Duodenal mucosa (tissue), 2 donors: ENCODE results near the gene TBC1D9B.

ENCODE experiments used
- H3K27ac ChIP-seq: one replicate; pipeline ENCODE4 v1.7.0; 2013; ENCODE audit warnings: low read depth, low read length
- H3K27me3 ChIP-seq, 2 donors: one replicate each; pipeline ENCODE4 v1.7.0; 2013; ENCODE audit warnings: low read length in 2 of 2, control low read depth in 1 of 2; ENCODE audit not compliant: insufficient read depth in 2 of 2, control insufficient read depth in 1 of 2
- H3K36me3 ChIP-seq, 2 donors: one replicate each; pipeline ENCODE4 v1.7.0; 2013; ENCODE audit warnings: low read length in 2 of 2, control low read depth in 1 of 2; ENCODE audit not compliant: insufficient read depth in 2 of 2, control insufficient read depth in 1 of 2
- H3K4me1 ChIP-seq, 2 donors: one replicate each; pipeline ENCODE4 v1.7.0; 2013; ENCODE audit warnings: low read length in 2 of 2, control low read depth in 1 of 2; ENCODE audit not compliant: insufficient read depth in 2 of 2, control insufficient read depth in 1 of 2
- H3K4me3 ChIP-seq, 2 donors: one replicate each; pipeline ENCODE4 v1.7.0; 2013; ENCODE audit warnings: low read length in 2 of 2, low read depth in 1 of 2
- H3K9ac ChIP-seq, 2 donors: one replicate each; pipeline ENCODE4 v1.7.0; 2013; ENCODE audit warnings: low read length in 2 of 2, low read depth in 1 of 2
- H3K9me3 ChIP-seq, 2 donors: one replicate each; pipeline ENCODE4 v1.7.0; 2013; ENCODE audit warnings: low read length in 2 of 2, control low read depth in 1 of 2; ENCODE audit not compliant: control insufficient read depth in 1 of 2

The TBC1D9B gene

DNA sequence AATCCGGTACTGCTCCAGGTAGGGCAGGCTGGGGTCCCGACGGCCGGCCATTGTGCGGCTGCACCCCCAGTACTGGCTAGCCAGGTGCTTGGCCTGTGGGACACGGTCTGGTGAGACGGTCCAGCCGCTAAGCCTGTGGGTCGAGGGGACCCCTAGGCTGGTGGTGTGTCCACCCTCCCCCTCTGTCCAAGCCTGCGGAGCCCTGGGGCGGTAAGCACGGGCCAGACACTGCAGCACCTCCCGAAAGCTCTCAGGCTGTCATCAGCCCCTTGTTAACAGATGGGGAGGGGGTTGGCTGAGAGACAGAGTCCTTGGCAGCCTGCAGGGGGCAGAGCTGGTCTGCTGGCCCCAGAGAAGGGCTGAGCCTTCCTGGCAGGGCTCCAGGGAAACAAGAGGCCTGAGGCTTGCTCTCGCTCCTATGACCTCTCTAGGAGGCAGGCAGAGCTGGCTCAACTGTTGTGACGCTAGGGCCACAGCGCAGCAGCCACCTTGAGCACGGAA is 37.2 kb downstream of the TBC1D9B start:
- no peak overlapping the region for H3K4me3 ChIP-seq
- no peak overlapping the region for H3K27ac ChIP-seq
- H3K9me3 ChIP-seq = no peaks in the 10 kb centered on the region
- no peaks in the 10 kb centered on the region for H3K27me3 ChIP-seq
- no peak overlapping the region for H3K9ac ChIP-seq
- H3K4me1 ChIP-seq = no peaks in the 10 kb centered on the region
- H3K36me3 ChIP-seq = peaks cover 44 to 85% of the 10 kb centered on the region in 2 donors

GRCh38 chr5:179869641-179870402 is 37.9 kb downstream of the TBC1D9B start:
- Histone ChIP-seq H3K27me3 (no peaks in the 10 kb centered on the region), H3K27ac (no peak overlapping the region), H3K9ac (no peak overlapping the region), H3K9me3 (no peaks in the 10 kb centered on the region), H3K36me3 (peaks cover 41 to 85% of the 10 kb centered on the region in 2 donors), H3K4me3 (no peak overlapping the region), H3K4me1 (no peaks in the 10 kb centered on the region)

DNA sequence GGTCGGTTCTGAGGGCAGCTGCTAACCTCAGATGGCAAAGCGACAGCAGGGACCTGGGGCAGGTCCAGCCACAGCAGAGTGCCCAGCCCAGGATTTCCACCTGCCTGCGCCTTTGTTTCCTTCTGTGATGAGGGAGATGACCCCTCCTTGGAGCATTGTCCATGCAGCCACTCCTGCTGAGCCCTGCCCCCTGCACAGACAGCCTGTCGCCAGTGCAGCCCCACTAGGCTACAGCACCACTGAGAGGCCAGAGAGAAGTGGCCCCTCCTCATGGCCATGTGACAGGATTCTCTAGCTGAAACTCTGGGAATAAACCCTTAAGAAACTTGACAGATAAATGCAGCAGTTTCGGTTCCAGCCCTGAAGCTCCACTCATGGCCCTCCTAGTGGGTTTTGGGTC is 38.6 kb downstream of the TBC1D9B start:
- Histone ChIP-seq H3K36me3 (peaks cover 37 to 83% of the 10 kb centered on the region in 2 donors), H3K4me3 (no peak overlapping the region), H3K4me1 (no peaks in the 10 kb centered on the region), H3K9me3 (no peaks in the 10 kb centered on the region), H3K27ac (no peak overlapping the region), H3K9ac (no peak overlapping the region), H3K27me3 (no peaks in the 10 kb centered on the region)

DNA sequence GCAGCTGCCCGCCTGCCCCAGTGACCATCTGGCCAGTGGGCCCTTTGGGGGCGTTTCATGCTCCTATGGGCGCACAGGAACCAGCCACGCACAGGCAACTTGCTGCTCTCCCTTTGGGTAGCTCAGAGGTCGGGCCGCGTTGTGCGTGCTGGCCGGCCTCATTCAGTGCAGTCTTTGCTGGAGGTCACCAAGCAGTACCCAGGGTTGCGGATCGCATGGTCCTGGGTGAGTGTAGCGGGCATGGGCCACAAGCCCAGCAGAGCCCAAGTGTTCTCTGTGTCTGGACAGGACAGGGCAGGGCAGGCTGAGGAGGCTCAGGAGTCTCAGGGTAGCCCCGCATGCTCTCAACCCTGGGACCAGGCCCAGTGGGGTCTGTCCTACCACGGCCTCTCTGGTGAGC is 39.2 kb downstream of the TBC1D9B start:
- no peaks in the 10 kb centered on the region for H3K4me1 ChIP-seq
- H3K9ac ChIP-seq = no peak overlapping the region
- no peak overlapping the region for H3K4me3 ChIP-seq
- peaks cover 37 to 83% of the 10 kb centered on the region in 2 donors for H3K36me3 ChIP-seq
- no peaks in the 10 kb centered on the region for H3K27me3 ChIP-seq
- no peaks in the 10 kb centered on the region for H3K9me3 ChIP-seq
- no peak overlapping the region for H3K27ac ChIP-seq

DNA sequence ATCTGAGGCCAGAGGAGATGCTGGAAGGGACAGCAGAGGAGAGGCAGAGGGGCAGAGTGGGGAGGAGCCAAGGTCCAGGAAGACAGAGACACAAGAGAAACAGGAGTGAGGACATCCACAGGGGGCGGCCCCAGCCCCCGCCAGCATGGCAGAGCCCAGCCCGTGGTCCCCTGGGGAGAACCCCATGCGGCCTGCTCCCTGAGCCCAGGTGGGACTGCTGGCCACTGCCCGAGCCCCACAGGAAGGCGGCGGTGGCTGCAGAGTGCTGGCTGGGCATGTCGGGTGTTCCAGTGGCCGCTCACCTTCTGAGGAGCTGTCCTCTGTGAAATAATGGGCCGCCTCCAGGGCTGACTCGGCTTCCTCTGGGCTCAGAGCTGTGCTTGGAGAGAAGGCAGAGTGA is 40.2 kb downstream of the TBC1D9B start:
- peaks cover 38 to 83% of the 10 kb centered on the region in 2 donors for H3K36me3 ChIP-seq

GRCh38 chr5:179867079-179867465 is 40.6 kb downstream of the TBC1D9B start:
- peaks cover 3 to 6% of the 10 kb centered on the region in 2 donors for H3K9me3 ChIP-seq
- H3K27ac ChIP-seq = no peak overlapping the region
- H3K27me3 ChIP-seq = no peaks in the 10 kb centered on the region
- no peak overlapping the region for H3K4me3 ChIP-seq
- no peak overlapping the region for H3K9ac ChIP-seq
- H3K36me3 ChIP-seq = peaks cover 38 to 83% of the 10 kb centered on the region in 2 donors
- H3K4me1 ChIP-seq = no peaks in the 10 kb centered on the region

More for the DNA sequence above, 40.2 kb downstream of the TBC1D9B start:
- H3K4me3 ChIP-seq = no peak overlapping the region
- no peak overlapping the region for H3K27ac ChIP-seq
- H3K27me3 ChIP-seq = no peaks in the 10 kb centered on the region
- H3K9ac ChIP-seq = no peak overlapping the region
- peaks cover 0 to 2% of the 10 kb centered on the region in 2 donors for H3K9me3 ChIP-seq
- H3K4me1 ChIP-seq = no peaks in the 10 kb centered on the region

DNA sequence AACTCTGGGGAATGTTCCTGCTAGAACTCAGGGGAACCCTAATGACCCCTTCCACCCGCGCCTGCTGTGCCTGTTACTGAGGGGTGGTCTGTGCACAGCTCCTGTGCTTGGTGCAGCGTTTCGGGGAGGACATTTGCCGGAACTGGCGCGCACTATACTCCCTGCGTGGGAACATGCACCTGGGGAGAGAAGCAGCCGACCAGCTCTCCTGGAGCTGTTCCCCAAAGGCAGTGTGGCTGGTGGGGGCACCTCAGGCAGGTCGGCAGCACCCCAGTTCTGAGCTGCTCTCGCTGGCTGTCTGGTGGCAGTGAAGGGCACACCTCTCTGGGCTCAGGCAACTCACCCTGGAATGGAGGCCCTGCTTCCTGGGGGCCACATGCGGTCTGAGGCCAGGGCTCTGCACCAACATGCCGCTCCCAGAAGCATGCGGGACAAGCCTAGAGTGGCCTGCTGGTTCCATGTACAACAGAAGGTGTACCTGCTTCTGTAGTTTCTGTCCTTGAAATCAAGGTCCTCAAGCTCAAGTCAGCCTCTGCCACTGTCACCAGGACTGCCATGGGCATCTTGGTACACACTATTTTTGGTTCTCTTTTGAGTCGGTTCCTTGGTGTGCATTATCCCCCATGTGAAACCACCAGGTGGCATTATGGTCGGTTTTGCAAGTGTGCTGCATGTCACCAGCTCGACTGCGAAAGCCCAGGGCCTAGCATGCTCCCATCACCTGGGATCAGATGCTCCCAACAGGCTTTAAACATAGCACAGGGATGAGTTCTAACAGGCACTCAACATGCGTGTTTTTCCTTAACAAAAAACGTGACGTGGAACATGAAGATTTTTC is 41.2 kb downstream of the TBC1D9B start:
- Histone ChIP-seq H3K9ac (no peak overlapping the region), H3K27ac (no peak overlapping the region), H3K4me1 (no peaks in the 10 kb centered on the region), H3K4me3 (no peak overlapping the region), H3K27me3 (no peaks in the 10 kb centered on the region), H3K36me3 (peaks cover 38 to 82% of the 10 kb centered on the region in 2 donors), H3K9me3 (peaks cover 3 to 6% of the 10 kb centered on the region in 2 donors)

GRCh38 chr5:179865491-179866240 is 42.0 kb downstream of the TBC1D9B start:
- Histone ChIP-seq H3K9me3 (peaks cover 3 to 6% of the 10 kb centered on the region in 2 donors), H3K27me3 (no peaks in the 10 kb centered on the region), H3K9ac (no peak overlapping the region), H3K4me3 (no peak overlapping the region), H3K4me1 (no peaks in the 10 kb centered on the region), H3K36me3 (peaks cover 31 to 74% of the 10 kb centered on the region in 2 donors), H3K27ac (no peak overlapping the region)

DNA sequence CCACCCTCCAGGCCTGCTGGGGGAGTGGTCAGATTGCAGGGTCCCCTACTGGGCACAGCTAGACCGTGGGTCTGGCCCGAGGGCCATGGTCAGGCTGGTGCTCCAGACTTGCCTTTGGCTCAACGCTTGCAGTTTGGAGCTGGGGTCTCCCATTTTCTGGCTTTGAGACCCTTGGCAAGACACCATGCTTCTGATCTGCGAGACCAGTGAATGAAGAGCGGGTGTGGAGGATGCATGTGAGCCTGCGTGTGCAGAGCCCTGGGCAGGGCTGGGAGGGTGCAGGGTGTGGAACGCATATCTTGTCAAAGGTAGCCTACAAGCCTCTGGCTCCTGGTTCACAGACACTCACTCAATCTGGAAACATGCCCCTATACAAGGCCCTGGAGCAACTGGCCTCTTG is 43.0 kb downstream of the TBC1D9B start:
- no peak overlapping the region for H3K4me3 ChIP-seq
- H3K9ac ChIP-seq = no peak overlapping the region
- H3K27ac ChIP-seq = no peak overlapping the region
- peaks cover 0 to 3% of the 10 kb centered on the region in 2 donors for H3K4me1 ChIP-seq
- peaks cover 3 to 6% of the 10 kb centered on the region in 2 donors for H3K9me3 ChIP-seq
- no peaks in the 10 kb centered on the region for H3K27me3 ChIP-seq
- H3K36me3 ChIP-seq = peaks cover 31 to 64% of the 10 kb centered on the region in 2 donors
